DMS 273 (cell line): ENCODE results near the gene GALNT18.

Experiments
- DNase-seq: peaks from one replicate; lab custom pipeline; 2025; ENCODE audit not compliant: unreplicated experiment; lab: John Stamatoyannopoulos, UW

Gene GALNT18

GRCh38 chr11:11391796-11392463, 229.9 kb downstream of the GALNT18 start:
- no peak for DNase-seq

GRCh38 chr11:11391169-11391568, 230.6 kb downstream of the GALNT18 start:
- no peak for DNase-seq

GRCh38 chr11:11390068-11390771, 231.6 kb downstream of the GALNT18 start:
- DNase-seq: no peak

- no peak for DNase-seq
Measured at GRCh38 chr11:11389238-11389637, 232.6 kb downstream of the GALNT18 start.

- DNase-seq: no peak
Measured at GRCh38 chr11:11387622-11388305, 234.0 kb downstream of the GALNT18 start.

- no peak for DNase-seq
Measured at GRCh38 chr11:11387207-11387606, 234.6 kb downstream of the GALNT18 start.

- DNase-seq: no peak
Measured at GRCh38 chr11:11384829-11385228, 237.0 kb downstream of the GALNT18 start.

GRCh38 chr11:11383995-11384394, 237.8 kb downstream of the GALNT18 start:
- DNase-seq: no peak

- DNase-seq: no peak
Measured at GRCh38 chr11:11382858-11383532, 238.8 kb downstream of the GALNT18 start.

GRCh38 chr11:11381471-11382105, 240.2 kb downstream of the GALNT18 start:
- DNase-seq: no peak

- no peak for DNase-seq
Measured at GRCh38 chr11:11380883-11381282, 240.9 kb downstream of the GALNT18 start.

- no peak for DNase-seq
Measured at GRCh38 chr11:11380340-11380739, 241.5 kb downstream of the GALNT18 start.

GRCh38 chr11:11379661-11380060, 242.1 kb downstream of the GALNT18 start:
- no peak for DNase-seq

GRCh38 chr11:11378184-11378940, 243.4 kb downstream of the GALNT18 start:
- no peak for DNase-seq

- no peak for DNase-seq
Measured at GRCh38 chr11:11374358-11375148, 247.3 kb downstream of the GALNT18 start.

GRCh38 chr11:11373934-11374333, 247.9 kb downstream of the GALNT18 start:
- DNase-seq: no peak

GRCh38 chr11:11372461-11372860, 249.3 kb downstream of the GALNT18 start:
- DNase-seq: no peak

GRCh38 chr11:11370962-11371303, 250.9 kb downstream of the GALNT18 start:
- DNase-seq: no peak

GRCh38 chr11:11370255-11370961, 251.4 kb downstream of the GALNT18 start:
- DNase-seq: no peak
